ENCODE results near the gene TMEM37. TPM values are rescaled to one million over a fixed set of nuclear protein-coding genes. Genes with fewer than 3 reads are reported as not detected.

Gene TMEM37
- total and polyA plus RNA-seq, 2 of the 13 experiments (the other 11 are each of a cell fraction or from before 2014, with no cell fraction given), result 37.7 to 115 TPM

DNA sequence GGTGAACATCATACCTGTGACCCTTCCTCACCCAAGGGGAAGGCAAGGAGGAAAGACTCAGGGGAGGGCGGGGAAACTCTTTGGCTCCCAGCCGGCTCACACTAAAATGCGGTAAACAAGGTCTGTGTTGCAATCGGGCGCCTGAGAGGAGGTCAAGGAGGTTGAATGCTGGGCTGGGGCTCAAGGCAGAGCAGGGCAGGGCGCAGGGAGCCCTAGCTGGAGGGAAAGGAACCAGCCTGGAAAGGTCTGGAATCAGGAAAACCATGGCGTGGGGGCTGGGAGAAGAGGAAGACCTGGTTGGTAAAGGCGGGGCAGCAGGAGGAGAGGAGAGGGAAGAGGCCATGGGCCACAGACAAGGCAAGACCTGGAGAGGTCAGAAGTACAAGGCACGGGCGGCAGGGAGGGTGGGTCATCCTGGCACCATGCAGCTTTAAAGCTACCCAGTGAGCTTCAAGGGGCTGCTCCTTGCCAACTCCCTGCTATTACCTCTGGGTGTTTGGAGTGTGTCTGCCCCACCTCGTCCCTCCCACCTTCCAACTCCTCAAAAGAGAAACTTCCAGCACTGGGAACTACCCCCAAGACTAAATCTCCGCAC is 4.8 kb upstream of the TMEM37 start (continued):
- TF ChIP-seq, protein P1, sequence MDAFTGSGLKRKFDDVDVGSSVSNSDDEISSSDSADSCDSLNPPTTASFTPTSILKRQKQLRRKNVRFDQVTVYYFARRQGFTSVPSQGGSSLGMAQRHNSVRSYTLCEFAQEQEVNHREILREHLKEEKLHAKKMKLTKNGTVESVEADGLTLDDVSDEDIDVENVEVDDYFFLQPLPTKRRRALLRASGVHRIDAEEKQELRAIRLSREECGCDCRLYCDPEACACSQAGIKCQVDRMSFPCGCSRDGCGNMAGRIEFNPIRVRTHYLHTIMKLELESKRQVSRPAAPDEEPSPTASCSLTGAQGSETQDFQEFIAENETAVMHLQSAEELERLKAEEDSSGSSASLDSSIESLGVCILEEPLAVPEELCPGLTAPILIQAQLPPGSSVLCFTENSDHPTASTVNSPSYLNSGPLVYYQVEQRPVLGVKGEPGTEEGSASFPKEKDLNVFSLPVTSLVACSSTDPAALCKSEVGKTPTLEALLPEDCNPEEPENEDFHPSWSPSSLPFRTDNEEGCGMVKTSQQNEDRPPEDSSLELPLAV (CRISPR knock-in tag; conservative IDR thresholded peaks at IDR 0.05; ENCODE audit: low read depth), result no peak
- TF ChIP-seq NR2F6 (IDR thresholded peaks at IDR 0.05) (peak; percentile 90), NR2F6 (CRISPR knock-in tag; IDR thresholded peaks at IDR 0.05) (peak; percentile 95), PHB2 (IDR thresholded peaks at IDR 0.05; ENCODE audit: partially characterized antibody) (no peak), IRF2 (CRISPR knock-in tag; IDR thresholded peaks at IDR 0.05) (peak; percentile 37; the same call in 1 of the 2 replicates), RBFOX2 (IDR thresholded peaks at IDR 0.05; ENCODE audit: low read depth, low read length) (no peak), ZNF660 (CRISPR knock-in tag; IDR thresholded peaks at IDR 0.05; ENCODE audit: borderline replicate concordance, low read depth) (no peak), ZNF160 (CRISPR knock-in tag; IDR thresholded peaks at IDR 0.05) (no peak), ZNF432 (CRISPR knock-in tag; IDR thresholded peaks at IDR 0.05; ENCODE audit: borderline replicate concordance) (no peak), ERF (CRISPR knock-in tag; IDR thresholded peaks at IDR 0.05) (peak; percentile 53; the same call in 1 of the 2 replicates), FOXC1 (CRISPR knock-in tag; IDR thresholded peaks at IDR 0.05; ENCODE audit: borderline replicate concordance) (0 out of 2 replicates have a peak, but pooled peaks have one; percentile 31), ZFP37 (CRISPR knock-in tag; IDR thresholded peaks at IDR 0.05; ENCODE audit: borderline replicate concordance) (no peak), ZNF607 (CRISPR knock-in tag; IDR thresholded peaks at IDR 0.05; ENCODE audit: borderline replicate concordance) (peak; percentile 81; the same call in 1 of the 2 replicates), FOXA1 (IDR thresholded peaks at IDR 0.05) (no peak), FOXA1 (CRISPR knock-in tag; IDR thresholded peaks at IDR 0.05) (peak; percentile 78), RXRB (CRISPR knock-in tag; IDR thresholded peaks at IDR 0.05; ENCODE audit: borderline replicate concordance) (peak; percentile 97), ZFP90 (CRISPR knock-in tag; IDR thresholded peaks at IDR 0.05; ENCODE audit: borderline replicate concordance) (no peak), NFE2 (CRISPR knock-in tag; IDR thresholded peaks at IDR 0.05) (no peak), SMARCC2 (IDR thresholded peaks at IDR 0.05) (no peak), ETV5 (CRISPR knock-in tag; IDR thresholded peaks at IDR 0.05; ENCODE audit: borderline replicate concordance) (peak; percentile 53; the same call in 1 of the 2 replicates), TAF1 (CRISPR knock-in tag; IDR thresholded peaks at IDR 0.05) (peak; percentile 5; the same call in 1 of the 2 replicates), MED1 (CRISPR knock-in tag; IDR thresholded peaks at IDR 0.05) (peak; percentile 89), CC2D1A (CRISPR knock-in tag; IDR thresholded peaks at IDR 0.05) (no peak)
- TF ChIP-seq, protein P2, sequence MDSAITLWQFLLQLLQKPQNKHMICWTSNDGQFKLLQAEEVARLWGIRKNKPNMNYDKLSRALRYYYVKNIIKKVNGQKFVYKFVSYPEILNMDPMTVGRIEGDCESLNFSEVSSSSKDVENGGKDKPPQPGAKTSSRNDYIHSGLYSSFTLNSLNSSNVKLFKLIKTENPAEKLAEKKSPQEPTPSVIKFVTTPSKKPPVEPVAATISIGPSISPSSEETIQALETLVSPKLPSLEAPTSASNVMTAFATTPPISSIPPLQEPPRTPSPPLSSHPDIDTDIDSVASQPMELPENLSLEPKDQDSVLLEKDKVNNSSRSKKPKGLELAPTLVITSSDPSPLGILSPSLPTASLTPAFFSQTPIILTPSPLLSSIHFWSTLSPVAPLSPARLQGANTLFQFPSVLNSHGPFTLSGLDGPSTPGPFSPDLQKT (CRISPR knock-in tag; IDR thresholded peaks at IDR 0.05; ENCODE audit: borderline replicate concordance), result no peak
- TF ChIP-seq, protein P3, sequence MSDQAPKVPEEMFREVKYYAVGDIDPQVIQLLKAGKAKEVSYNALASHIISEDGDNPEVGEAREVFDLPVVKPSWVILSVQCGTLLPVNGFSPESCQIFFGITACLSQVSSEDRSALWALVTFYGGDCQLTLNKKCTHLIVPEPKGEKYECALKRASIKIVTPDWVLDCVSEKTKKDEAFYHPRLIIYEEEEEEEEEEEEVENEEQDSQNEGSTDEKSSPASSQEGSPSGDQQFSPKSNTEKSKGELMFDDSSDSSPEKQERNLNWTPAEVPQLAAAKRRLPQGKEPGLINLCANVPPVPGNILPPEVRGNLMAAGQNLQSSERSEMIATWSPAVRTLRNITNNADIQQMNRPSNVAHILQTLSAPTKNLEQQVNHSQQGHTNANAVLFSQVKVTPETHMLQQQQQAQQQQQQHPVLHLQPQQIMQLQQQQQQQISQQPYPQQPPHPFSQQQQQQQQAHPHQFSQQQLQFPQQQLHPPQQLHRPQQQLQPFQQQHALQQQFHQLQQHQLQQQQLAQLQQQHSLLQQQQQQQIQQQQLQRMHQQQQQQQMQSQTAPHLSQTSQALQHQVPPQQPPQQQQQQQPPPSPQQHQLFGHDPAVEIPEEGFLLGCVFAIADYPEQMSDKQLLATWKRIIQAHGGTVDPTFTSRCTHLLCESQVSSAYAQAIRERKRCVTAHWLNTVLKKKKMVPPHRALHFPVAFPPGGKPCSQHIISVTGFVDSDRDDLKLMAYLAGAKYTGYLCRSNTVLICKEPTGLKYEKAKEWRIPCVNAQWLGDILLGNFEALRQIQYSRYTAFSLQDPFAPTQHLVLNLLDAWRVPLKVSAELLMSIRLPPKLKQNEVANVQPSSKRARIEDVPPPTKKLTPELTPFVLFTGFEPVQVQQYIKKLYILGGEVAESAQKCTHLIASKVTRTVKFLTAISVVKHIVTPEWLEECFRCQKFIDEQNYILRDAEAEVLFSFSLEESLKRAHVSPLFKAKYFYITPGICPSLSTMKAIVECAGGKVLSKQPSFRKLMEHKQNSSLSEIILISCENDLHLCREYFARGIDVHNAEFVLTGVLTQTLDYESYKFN (CRISPR knock-in tag; conservative IDR thresholded peaks at IDR 0.05), result peak; percentile 77
- TF ChIP-seq, protein P4, sequence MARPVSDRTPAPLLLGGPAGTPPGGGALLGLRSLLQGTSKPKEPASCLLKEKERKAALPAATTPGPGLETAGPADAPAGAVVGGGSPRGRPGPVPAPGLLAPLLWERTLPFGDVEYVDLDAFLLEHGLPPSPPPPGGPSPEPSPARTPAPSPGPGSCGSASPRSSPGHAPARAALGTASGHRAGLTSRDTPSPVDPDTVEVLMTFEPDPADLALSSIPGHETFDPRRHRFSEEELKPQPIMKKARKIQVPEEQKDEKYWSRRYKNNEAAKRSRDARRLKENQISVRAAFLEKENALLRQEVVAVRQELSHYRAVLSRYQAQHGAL (CRISPR knock-in tag; IDR thresholded peaks at IDR 0.05; ENCODE audit: not compliant biosample characterization), result no peak

All from HepG2 (cell line).